Measurements from ENCODE around the gene ITGB3BP. TPM values are rescaled to one million over a fixed set of nuclear protein-coding genes. Genes with fewer than 3 reads are reported as not detected.

Gene ITGB3BP
- total and polyA plus RNA-seq, 2 of the 4 experiments (the other 2 are of a cell fraction): 8.1 to 11.9 TPM

DNA sequence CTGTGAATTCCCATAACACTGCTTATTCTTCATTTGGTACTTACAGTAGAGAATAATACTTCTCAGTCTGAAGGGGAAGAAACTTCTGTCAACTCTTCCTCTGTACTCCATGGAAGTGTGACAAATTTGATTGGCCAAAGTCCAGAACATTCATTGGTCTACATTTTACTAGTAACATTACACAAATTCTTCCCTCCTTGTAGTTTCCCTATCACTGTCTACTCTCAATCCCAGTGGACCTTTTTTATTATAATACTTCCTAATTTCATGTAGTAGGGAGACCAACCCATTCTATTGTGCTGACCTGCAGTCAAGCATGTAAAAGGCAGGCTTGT, 80.9 kb downstream of the ITGB3BP start:
- Histone ChIP-seq H3K4me3 (ENCODE audit: insufficient read depth, low read depth, low read length) (no peak overlapping the region), H3K27ac (ENCODE audit: insufficient read depth, low read length) (no peak overlapping the region), H2BK5ac (ENCODE audit: low read depth, low read length, poor library complexity, severe bottlenecking) (no peak overlapping the region), H3K36me3 (ENCODE audit: control insufficient read depth, insufficient read depth, low read length) (no peaks in the 10 kb centered on the region), H2BK20ac (ENCODE audit: low read depth, low read length) (no peak overlapping the region), H3K4ac (ENCODE audit: low read depth, low read length) (no peak overlapping the region), H4K91ac (ENCODE audit: insufficient read depth, low read depth, low read length) (no peak overlapping the region), H3K27me3 (ENCODE audit: control insufficient read depth, insufficient read depth, low read length) (no peaks in the 10 kb centered on the region), H2BK120ac (ENCODE audit: low read depth, low read length) (no peak overlapping the region), H2AK9ac (replicated peaks; ENCODE audit: low read depth, low read length, poor library complexity) (no peak overlapping the region), H4K5ac (ENCODE audit: low read depth, low read length) (no peak overlapping the region), H3K4me1 (ENCODE audit: control insufficient read depth, insufficient read depth, low read length) (peaks cover 2% of the 10 kb centered on the region; the same call in 1 of the 2 replicates), H3K14ac (replicated peaks; ENCODE audit: low read depth, low read length) (no peak overlapping the region), H4K8ac (ENCODE audit: low read depth in 2 of 2, low read length in 2 of 2) (no peak overlapping the region), H2AK5ac (ENCODE audit: low read depth, low read length) (no peak overlapping the region), H3K18ac (ENCODE audit: low read depth, low read length) (no peak overlapping the region), H3K9me3 (ENCODE audit: control insufficient read depth, insufficient read depth, low read length) (no peaks in the 10 kb centered on the region), H3K9me1 (ENCODE audit: insufficient read depth, low read length) (no peaks in the 10 kb centered on the region; the same call in 1 of the 2 replicates), H3K23ac (ENCODE audit: low read depth, low read length) (no peak overlapping the region), H3K4me2 (ENCODE audit: low read depth, low read length) (no peak overlapping the region), H3K9ac (ENCODE audit: low read depth, low read length) (no peak overlapping the region), H2BK15ac (ENCODE audit: low read depth, low read length) (no peak overlapping the region), H4K20me1 (ENCODE audit: insufficient read depth, low read length) (no peaks in the 10 kb centered on the region), H3K79me1 (ENCODE audit: low read depth in 1 of 2, low read length in 2 of 2) (no peaks in the 10 kb centered on the region), H3K56ac (ENCODE audit: extremely low read depth, insufficient read depth, low read length) (no peak overlapping the region), H2AFZ (replicated peaks; ENCODE audit: low read length, poor library complexity) (no peak overlapping the region)
- POLR2A ChIA-PET (ENCODE audit: unreplicated experiment): no interaction called here
- dilution Hi-C loops (cut with HindIII; ENCODE audit: low sequenced_read_pairs, unreplicated experiment) (no loop called here), in situ Hi-C loops (cut with MboI; ENCODE audit: low sequenced_read_pairs) (loop anchor here (25.0 kb wide), 1 partner anchor 605 kb away; no protein-coding TSS in a partner anchor), intact Hi-C loops (cut with micrococcal nuclease) (no loop called here)
- peak; percentile 18; the same call in 1 of the 2 replicates for ATAC-seq (ENCODE audit: low read depth)
- BruUV-seq (replicated peaks): no TSS peak
- CTCF ChIA-PET: interaction anchor here (0.6 kb wide), 1 partner anchor 27 kb away, joined by 3 read pairs; no protein-coding TSS in a partner anchor
- TF ChIP-seq NFE2L2 (IDR thresholded peaks at IDR 0.05; ENCODE audit: low read depth, low read length): no peak
- no peak for TF ChIP-seq SMC3 (IDR thresholded peaks at IDR 0.05; ENCODE audit: low read depth, low read length)
- no peak for TF ChIP-seq MAZ (IDR thresholded peaks at IDR 0.05; ENCODE audit: borderline replicate concordance, low read depth, low read length)
- TF ChIP-seq RFX5 (IDR thresholded peaks at IDR 0.05; ENCODE audit: low read depth, low read length): no peak
- TF ChIP-seq CEBPB (IDR thresholded peaks at IDR 0.05; ENCODE audit: low read depth, low read length): no peak
- no peak for TF ChIP-seq CTCF (conservative IDR thresholded peaks at IDR 0.05; ENCODE audit: low read depth, low read length)
- TF ChIP-seq CHD1 (IDR thresholded peaks at IDR 0.05; ENCODE audit: low read depth, low read length): no peak
- no peak for TF ChIP-seq MXI1 (IDR thresholded peaks at IDR 0.05; ENCODE audit: borderline replicate concordance, low read depth, low read length)
- TF ChIP-seq BHLHE40 (IDR thresholded peaks at IDR 0.05; ENCODE audit: low read depth, low read length): no peak
- TF ChIP-seq ELK1 (IDR thresholded peaks at IDR 0.05; ENCODE audit: borderline replicate concordance, low read depth, low read length): no peak
- no peak for TF ChIP-seq RCOR1 (IDR thresholded peaks at IDR 0.05; ENCODE audit: insufficient replicate concordance, low read length)
- TF ChIP-seq POLR2A (IDR thresholded peaks at IDR 0.05; ENCODE audit: low read depth, low read length): no peak
- peak; percentile 12 for DNase-seq
